ENCODE measurements around the gene RHOG.

DNA sequence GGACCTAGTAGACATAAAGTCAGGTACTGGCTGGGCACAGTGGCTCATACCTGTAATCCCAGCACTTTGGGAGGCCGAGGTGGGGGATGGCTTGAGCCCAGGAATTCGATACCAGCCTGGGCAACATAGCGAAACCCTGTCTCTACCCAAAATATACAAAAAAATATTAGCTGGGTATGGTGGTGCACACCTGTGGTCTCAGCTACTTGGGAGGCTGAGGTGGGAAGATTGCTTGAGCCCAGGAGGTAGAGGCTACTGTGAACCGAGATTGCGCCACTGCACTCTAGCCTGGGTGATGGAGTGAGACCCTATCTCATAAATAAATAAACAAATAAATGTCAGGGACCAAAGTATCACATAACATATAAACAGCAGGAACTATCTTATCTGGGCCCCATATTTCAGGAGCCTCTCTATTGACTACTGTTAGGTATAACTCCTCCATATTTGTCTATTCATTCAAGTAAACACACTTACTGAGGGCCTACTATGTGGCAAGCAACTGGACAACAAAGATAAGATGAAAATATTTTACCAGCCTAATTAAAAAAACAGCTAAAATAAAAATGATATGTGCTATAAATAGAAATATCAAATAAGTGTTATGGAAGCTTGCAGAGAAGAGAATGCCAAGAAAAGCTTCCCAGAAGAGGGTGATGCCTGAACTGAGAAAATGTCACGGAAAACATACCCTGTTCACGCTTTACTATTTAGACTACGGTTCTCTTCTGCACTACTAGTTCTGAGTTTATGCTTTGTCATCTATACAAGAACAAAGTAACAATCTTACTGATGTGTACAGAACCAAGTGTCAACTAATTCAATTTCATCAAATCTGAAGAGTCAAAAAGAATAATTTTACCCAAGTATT is 45.4 kb downstream of the RHOG start:
- TF ChIP-seq, protein P1, sequence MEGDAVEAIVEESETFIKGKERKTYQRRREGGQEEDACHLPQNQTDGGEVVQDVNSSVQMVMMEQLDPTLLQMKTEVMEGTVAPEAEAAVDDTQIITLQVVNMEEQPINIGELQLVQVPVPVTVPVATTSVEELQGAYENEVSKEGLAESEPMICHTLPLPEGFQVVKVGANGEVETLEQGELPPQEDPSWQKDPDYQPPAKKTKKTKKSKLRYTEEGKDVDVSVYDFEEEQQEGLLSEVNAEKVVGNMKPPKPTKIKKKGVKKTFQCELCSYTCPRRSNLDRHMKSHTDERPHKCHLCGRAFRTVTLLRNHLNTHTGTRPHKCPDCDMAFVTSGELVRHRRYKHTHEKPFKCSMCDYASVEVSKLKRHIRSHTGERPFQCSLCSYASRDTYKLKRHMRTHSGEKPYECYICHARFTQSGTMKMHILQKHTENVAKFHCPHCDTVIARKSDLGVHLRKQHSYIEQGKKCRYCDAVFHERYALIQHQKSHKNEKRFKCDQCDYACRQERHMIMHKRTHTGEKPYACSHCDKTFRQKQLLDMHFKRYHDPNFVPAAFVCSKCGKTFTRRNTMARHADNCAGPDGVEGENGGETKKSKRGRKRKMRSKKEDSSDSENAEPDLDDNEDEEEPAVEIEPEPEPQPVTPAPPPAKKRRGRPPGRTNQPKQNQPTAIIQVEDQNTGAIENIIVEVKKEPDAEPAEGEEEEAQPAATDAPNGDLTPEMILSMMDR (IDR thresholded peaks at IDR 0.05), result no peak
- TF ChIP-seq POLR2A (IDR thresholded peaks at IDR 0.05), result no peak
